DMS53 treated with DMSO at 0.1 percent for 48 hours (cell line): ENCODE results near the gene FLOT1.

Experiments
- DNase-seq: peaks from one replicate; lab custom pipeline; 2025; ENCODE audit not compliant: unreplicated experiment; lab: John Stamatoyannopoulos, UW

The FLOT1 gene

GRCh38 chr6:30742316-30743098 lies at the start of gene FLOT1:
Gene FLOT1 (minus strand): TSS chr6:30742687. CDS start chr6:30742189, 498 bp downstream.
- DNase-seq: peak; percentile 90

- DNase-seq: no peak
These were observed 48.4 kb upstream of the FLOT1 start for GRCh38 chr6:30790724-30791383.

GRCh38 chr6:30789606-30790005 lies 47.1 kb upstream of the FLOT1 start:
- no peak for DNase-seq

- DNase-seq: no peak
These were observed 45.5 kb upstream of the FLOT1 start for GRCh38 chr6:30787954-30788353.

GRCh38 chr6:30782425-30783014 lies 40.0 kb upstream of the FLOT1 start:
- DNase-seq: no peak

GRCh38 chr6:30781743-30782424 lies 39.4 kb upstream of the FLOT1 start:
- DNase-seq: peak; percentile 94

- DNase-seq: no peak
These were observed 38.9 kb upstream of the FLOT1 start for GRCh38 chr6:30781395-30781742.

GRCh38 chr6:30780642-30780920 lies 38.1 kb upstream of the FLOT1 start:
- DNase-seq: no peak

- no peak for DNase-seq
These were observed 37.6 kb upstream of the FLOT1 start for GRCh38 chr6:30779850-30780641.

GRCh38 chr6:30778001-30778635 lies 35.6 kb upstream of the FLOT1 start:
- DNase-seq: no peak

GRCh38 chr6:30777155-30777485 lies 34.6 kb upstream of the FLOT1 start:
- DNase-seq: no peak

- no peak for DNase-seq
These were observed 34.1 kb upstream of the FLOT1 start for GRCh38 chr6:30776390-30777154.

- DNase-seq: no peak
These were observed 32.6 kb upstream of the FLOT1 start for GRCh38 chr6:30775104-30775503.

GRCh38 chr6:30774701-30775100 lies 32.2 kb upstream of the FLOT1 start:
- DNase-seq: no peak

GRCh38 chr6:30770592-30770991 lies 28.1 kb upstream of the FLOT1 start:
- DNase-seq: no peak

GRCh38 chr6:30769853-30770524 lies 27.5 kb upstream of the FLOT1 start:
- DNase-seq: no peak

GRCh38 chr6:30769088-30769852 lies 26.8 kb upstream of the FLOT1 start:
- peak; percentile 82 for DNase-seq

- no peak for DNase-seq
These were observed 26.2 kb upstream of the FLOT1 start for GRCh38 chr6:30768634-30769087.

- no peak for DNase-seq
These were observed 25.4 kb upstream of the FLOT1 start for GRCh38 chr6:30767944-30768301.
